Right ventricle myocardium inferior (tissue), 1 donor: ENCODE data around the gene TSPAN17. TPM values are rescaled to one million over a fixed set of nuclear protein-coding genes. Genes with fewer than 3 reads are reported as not detected.

Source experiments
- ATAC-seq: fragments of 200-7000 bp; cut with Tn5 transposase; one replicate; pipeline ENCODE4 v1.9.1; 2020; ENCODE audit warnings: mild to moderate bottlenecking, moderate library complexity
- DNase-seq: peaks from one replicate; pipeline ENCODE4 v3.0.0; 2021; ENCODE audit errors: missing footprints
- intact Hi-C: fragments of 100-400 bp; cut with DNase I; formaldehyde crosslinking; loops from one replicate; pipeline ENCODE4 v1.11.0; 2022
- total RNA-seq: library from RNA; stranded (reverse); fragmentation: NEBNext Ultra II Directional; extraction: Animal tissue kit (Norgen Biotek cat#: 25700); gene quantifications from one replicate; pipeline ENCODE4 v1.2.1, GENCODE V29; 2021
- donor health status: DM: no; HTN: yes; CAD: no; lungs with severe emphysema.

The TSPAN17 gene
- total RNA-seq, 1 donor from 2014 or later, result 30.0 TPM

- intact Hi-C loops, result no loop called here
- DNase-seq, result no peak
These were observed 6.4 kb downstream of the TSPAN17 start for GRCh38 chr5:176653401-176654385.

GRCh38 chr5:176654856-176655255 lies 7.6 kb downstream of the TSPAN17 start:
- no peak for DNase-seq
- intact Hi-C loops, result loop anchor here (5.0 kb wide), 1 partner anchor 162 kb away; no protein-coding TSS in a partner anchor
- ATAC-seq, result no peak

More at GRCh38 chr5:176653401-176654385, 6.4 kb downstream of the TSPAN17 start:
- no peak for ATAC-seq

- DNase-seq (no peak), ATAC-seq (no peak)
- intact Hi-C loops, result loop anchor here (5.0 kb wide), 1 partner anchor 161 kb away; no protein-coding TSS in a partner anchor
These were observed 9.2 kb downstream of the TSPAN17 start for GRCh38 chr5:176656467-176656990.

GRCh38 chr5:176658007-176658599 lies 10.8 kb downstream of the TSPAN17 start:
- DNase-seq (no peak), ATAC-seq (peak; percentile 83)
- intact Hi-C loops, result loop anchor here (2.0 to 5.0 kb wide), 2 partner anchors 159 to 455 kb away; no protein-coding TSS in a partner anchor

GRCh38 chr5:176658817-176659511 lies 11.7 kb downstream of the TSPAN17 start:
- ATAC-seq (no peak), DNase-seq (no peak)
- intact Hi-C loops, result loop anchor here (2.0 to 5.0 kb wide), 2 partner anchors 158 to 454 kb away; no protein-coding TSS in a partner anchor

- intact Hi-C loops, result loop anchor here (2.0 to 5.0 kb wide), 2 partner anchors 158 to 453 kb away; no protein-coding TSS in a partner anchor
- ATAC-seq (no peak), DNase-seq (no peak)
These were observed 12.2 kb downstream of the TSPAN17 start for GRCh38 chr5:176659512-176659839.

GRCh38 chr5:176659860-176660461 lies 12.7 kb downstream of the TSPAN17 start:
- ATAC-seq, result no peak
- intact Hi-C loops, result loop anchor here (2.0 to 5.0 kb wide), 3 partner anchors 157 to 453 kb away; no protein-coding TSS in a partner anchor
- DNase-seq, result no peak

- ATAC-seq, result no peak
- no peak for DNase-seq
- intact Hi-C loops, result loop anchor here (2.0 kb wide), 1 partner anchor 298 kb away; no protein-coding TSS in a partner anchor
These were observed 13.2 kb downstream of the TSPAN17 start for GRCh38 chr5:176660530-176660859.

- ATAC-seq (peak; percentile 78), DNase-seq (peak; percentile 86)
- intact Hi-C loops, result loop anchor here (2.0 kb wide), 1 partner anchor 298 kb away; no protein-coding TSS in a partner anchor
These were observed 13.8 kb downstream of the TSPAN17 start for GRCh38 chr5:176660860-176661641.

- intact Hi-C loops, result loop anchor here (2.0 kb wide), 1 partner anchor 297 kb away; no protein-coding TSS in a partner anchor
- ATAC-seq (no peak), DNase-seq (no peak)
These were observed 14.4 kb downstream of the TSPAN17 start for GRCh38 chr5:176661676-176662075.

- intact Hi-C loops, result no loop called here
- ATAC-seq, result no peak
- DNase-seq, result no peak
These were observed 15.4 kb downstream of the TSPAN17 start for GRCh38 chr5:176662371-176663333.

- DNase-seq (no peak), ATAC-seq (no peak)
- intact Hi-C loops, result no loop called here
These were observed 16.3 kb downstream of the TSPAN17 start for GRCh38 chr5:176663566-176663965.

GRCh38 chr5:176664479-176664878 lies 17.2 kb downstream of the TSPAN17 start:
- intact Hi-C loops, result no loop called here
- ATAC-seq (no peak), DNase-seq (no peak)

- DNase-seq, result no peak
- intact Hi-C loops, result no loop called here
- no peak for ATAC-seq
These were observed 17.6 kb downstream of the TSPAN17 start for GRCh38 chr5:176664886-176665285.

- intact Hi-C loops, result no loop called here
These were observed 18.2 kb downstream of the TSPAN17 start for GRCh38 chr5:176665517-176665916.

GRCh38 chr5:176667637-176668036 lies 20.4 kb downstream of the TSPAN17 start:
- ATAC-seq, result no peak
- intact Hi-C loops, result no loop called here
- no peak for DNase-seq

More at GRCh38 chr5:176665517-176665916, 18.2 kb downstream of the TSPAN17 start:
- ATAC-seq, result no peak
- no peak for DNase-seq
